ENCODE results near the gene UHRF2. TPM values are rescaled to one million over a fixed set of nuclear protein-coding genes. Genes with fewer than 3 reads are reported as not detected.

The UHRF2 gene
- total and polyA plus RNA-seq, 2 of the 13 experiments (the other 11 are each of a cell fraction or from before 2014, with no cell fraction given): 42.1 to 44.2 TPM

DNA sequence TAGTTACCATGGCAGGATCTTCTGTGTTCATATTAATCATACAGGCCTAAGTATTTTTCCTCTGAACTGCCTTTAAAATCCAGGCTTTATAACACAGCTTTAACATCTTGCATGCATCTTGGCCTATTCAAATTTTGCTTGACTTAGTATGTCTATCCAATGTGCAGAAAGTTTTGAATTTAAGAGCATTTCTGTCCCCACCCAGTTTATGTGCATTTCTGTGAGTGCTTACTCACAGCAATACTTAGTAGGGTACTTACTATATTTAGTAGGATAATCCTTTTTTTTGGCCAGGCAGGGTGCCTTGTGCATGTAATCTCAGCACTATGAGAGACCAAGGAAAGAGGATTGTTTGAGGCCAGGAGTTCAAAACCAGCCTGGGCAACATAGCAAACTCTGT lies 18.0 kb downstream of the UHRF2 start (continued):
- TF ChIP-seq, protein P1, sequence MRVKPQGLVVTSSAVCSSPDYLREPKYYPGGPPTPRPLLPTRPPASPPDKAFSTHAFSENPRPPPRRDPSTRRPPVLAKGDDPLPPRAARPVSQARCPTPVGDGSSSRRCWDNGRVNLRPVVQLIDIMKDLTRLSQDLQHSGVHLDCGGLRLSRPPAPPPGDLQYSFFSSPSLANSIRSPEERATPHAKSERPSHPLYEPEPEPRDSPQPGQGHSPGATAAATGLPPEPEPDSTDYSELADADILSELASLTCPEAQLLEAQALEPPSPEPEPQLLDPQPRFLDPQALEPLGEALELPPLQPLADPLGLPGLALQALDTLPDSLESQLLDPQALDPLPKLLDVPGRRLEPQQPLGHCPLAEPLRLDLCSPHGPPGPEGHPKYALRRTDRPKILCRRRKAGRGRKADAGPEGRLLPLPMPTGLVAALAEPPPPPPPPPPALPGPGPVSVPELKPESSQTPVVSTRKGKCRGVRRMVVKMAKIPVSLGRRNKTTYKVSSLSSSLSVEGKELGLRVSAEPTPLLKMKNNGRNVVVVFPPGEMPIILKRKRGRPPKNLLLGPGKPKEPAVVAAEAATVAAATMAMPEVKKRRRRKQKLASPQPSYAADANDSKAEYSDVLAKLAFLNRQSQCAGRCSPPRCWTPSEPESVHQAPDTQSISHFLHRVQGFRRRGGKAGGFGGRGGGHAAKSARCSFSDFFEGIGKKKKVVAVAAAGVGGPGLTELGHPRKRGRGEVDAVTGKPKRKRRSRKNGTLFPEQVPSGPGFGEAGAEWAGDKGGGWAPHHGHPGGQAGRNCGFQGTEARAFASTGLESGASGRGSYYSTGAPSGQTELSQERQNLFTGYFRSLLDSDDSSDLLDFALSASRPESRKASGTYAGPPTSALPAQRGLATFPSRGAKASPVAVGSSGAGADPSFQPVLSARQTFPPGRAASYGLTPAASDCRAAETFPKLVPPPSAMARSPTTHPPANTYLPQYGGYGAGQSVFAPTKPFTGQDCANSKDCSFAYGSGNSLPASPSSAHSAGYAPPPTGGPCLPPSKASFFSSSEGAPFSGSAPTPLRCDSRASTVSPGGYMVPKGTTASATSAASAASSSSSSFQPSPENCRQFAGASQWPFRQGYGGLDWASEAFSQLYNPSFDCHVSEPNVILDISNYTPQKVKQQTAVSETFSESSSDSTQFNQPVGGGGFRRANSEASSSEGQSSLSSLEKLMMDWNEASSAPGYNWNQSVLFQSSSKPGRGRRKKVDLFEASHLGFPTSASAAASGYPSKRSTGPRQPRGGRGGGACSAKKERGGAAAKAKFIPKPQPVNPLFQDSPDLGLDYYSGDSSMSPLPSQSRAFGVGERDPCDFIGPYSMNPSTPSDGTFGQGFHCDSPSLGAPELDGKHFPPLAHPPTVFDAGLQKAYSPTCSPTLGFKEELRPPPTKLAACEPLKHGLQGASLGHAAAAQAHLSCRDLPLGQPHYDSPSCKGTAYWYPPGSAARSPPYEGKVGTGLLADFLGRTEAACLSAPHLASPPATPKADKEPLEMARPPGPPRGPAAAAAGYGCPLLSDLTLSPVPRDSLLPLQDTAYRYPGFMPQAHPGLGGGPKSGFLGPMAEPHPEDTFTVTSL (CRISPR knock-in tag; IDR thresholded peaks at IDR 0.05; ENCODE audit: borderline replicate concordance): no peak

DNA sequence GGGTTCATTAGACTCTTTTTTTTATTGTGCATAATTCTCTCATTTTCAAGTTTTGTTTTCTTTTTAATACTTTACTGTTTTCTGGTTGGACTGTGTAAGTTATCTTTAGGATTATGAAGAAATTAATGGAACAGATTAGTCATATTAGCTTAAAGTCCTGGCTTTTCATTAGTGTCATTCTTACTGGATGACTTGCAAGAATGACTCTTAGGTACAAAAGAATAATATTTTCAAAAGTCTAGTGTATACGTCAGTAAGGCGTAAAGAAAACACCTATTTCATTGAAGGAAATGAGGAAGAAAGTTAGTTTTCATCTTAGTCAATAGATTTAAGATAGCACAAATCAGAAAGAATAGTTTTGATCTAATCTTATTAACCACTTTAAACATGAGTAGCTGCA lies 20.4 kb downstream of the UHRF2 start:
- ChIA-PET POLR2A (no interaction called here), CTCF (ENCODE audit: low intra/inter-chr PET ratio, low total read pairs) (no interaction called here)
- Histone ChIP-seq H2AFZ (ENCODE audit: low read length) (no peak overlapping the region), H3K27ac (ENCODE audit: extremely low read length, insufficient read depth, low read length) (no peak overlapping the region), H4K20me1 (ENCODE audit: insufficient read depth, low read length) (no peaks in the 10 kb centered on the region; the same call in 1 of the 2 replicates), H3K36me3 (replicated peaks in 1 of 2; ENCODE audit: control insufficient read depth in 1 of 2, insufficient read depth in 2 of 2, low read length in 2 of 2) (peaks cover 7 to 48% of the 10 kb centered on the region in 2 experiments; a peak in 4 of 5 replicates), H3K4me1 (ENCODE audit: insufficient read depth, low read length) (no peaks in the 10 kb centered on the region), H3K79me2 (ENCODE audit: insufficient read depth, low read length) (peaks cover 95% of the 10 kb centered on the region), H3K4me2 (ENCODE audit: low read depth, low read length) (no peak overlapping the region), H3K9ac (ENCODE audit: insufficient read depth, low read depth, low read length) (no peak overlapping the region), H3K4me3 (replicated peaks in 1 of 3; ENCODE audit: insufficient read depth in 1 of 3, low read depth in 2 of 3, low read length in 3 of 3) (no peak overlapping the region), H3K9me3 (ENCODE audit: low read length) (no peaks in the 10 kb centered on the region), H3K27me3 (ENCODE audit: control insufficient read depth in 1 of 2, insufficient read depth in 2 of 2, low read length in 2 of 2) (no peaks in the 10 kb centered on the region)
- ATAC-seq (no peak), DNase-seq (ENCODE audit: low spot score) (no peak), FAIRE-seq (no peak)
- no TSS peak for BruUV-seq (replicated peaks)
- WGBS (ENCODE audit: low lambda C conversion rate): 98% methylated on average over 2 of the region's 2 CpGs
- in situ Hi-C loops (cut with HindIII; ENCODE audit: extremely low pct_ligation_motif_present, low pct_unique_long_range_greater_than_20kb) (no loop called here), intact Hi-C loops (cut with micrococcal nuclease; ENCODE audit: unreplicated experiment) (no loop called here)
- no peak for TF ChIP-seq STAT5B (CRISPR knock-in tag; IDR thresholded peaks at IDR 0.05)
- TF ChIP-seq FOXP1 (IDR thresholded peaks at IDR 0.05): no peak
- TF ChIP-seq FOXP1 (CRISPR knock-in tag; IDR thresholded peaks at IDR 0.05): no peak
- no peak for TF ChIP-seq MTA3 (CRISPR knock-in tag; IDR thresholded peaks at IDR 0.05)
- TF ChIP-seq ZNF616 (CRISPR knock-in tag; IDR thresholded peaks at IDR 0.05; ENCODE audit: low read depth): no peak
